Neutrophil (primary cell): Measurements from ENCODE around the gene CMKLR1.

Experiments used
- H3K27ac ChIP-seq: fragments of 200-600 bp; sonication (generic); 2 replicates; pipeline ENCODE4 v1.5.1; 2016; ENCODE audit warnings: mild to moderate bottlenecking, moderate library complexity
- H3K27me3 ChIP-seq: fragments of 200-600 bp; sonication (generic); 2 replicates; pipeline ENCODE4 v1.6.0; 2016; ENCODE audit warnings: mild to moderate bottlenecking
- H3K36me3 ChIP-seq: fragments of 200-600 bp; sonication (generic); 2 replicates; pipeline ENCODE4 v1.5.1; 2017
- H3K4me1 ChIP-seq, 2 experiments: fragments of 200-600 bp in 1 of 2; sonication (generic) in 1 of 2; 1 replicate in 1 of 2; 2 replicates in 1 of 2; pipeline versions ENCODE4 v1.5.1 to v1.6.1; 2013 to 2016; ENCODE audit warnings: low read depth in 1 of 2, low read length in 1 of 2, mild to moderate bottlenecking in 1 of 2, moderate library complexity in 1 of 2; ENCODE audit not compliant: control insufficient read depth in 1 of 2, insufficient read depth in 1 of 2
- H3K4me3 ChIP-seq, 2 experiments: fragments of 200-600 bp in 1 of 2; sonication (generic) in 1 of 2; 1 replicate in 1 of 2; 2 replicates in 1 of 2; pipeline ENCODE4 v1.5.1; 2013 to 2016; ENCODE audit warnings: low read depth in 1 of 2, low read length in 1 of 2, mild to moderate bottlenecking in 1 of 2, moderate library complexity in 1 of 2
- H3K9me3 ChIP-seq: fragments of 200-600 bp; sonication (generic); 2 replicates; pipeline ENCODE4 v1.5.1; 2016
- TF ChIP-seq, protein P1 (sequence below): fragments of 200-600 bp; sonication (generic); IDR thresholded peaks from 2 replicates; pipeline ENCODE4 v1.5.1; 2016; ENCODE audit warnings: antibody characterized with exemption

The CMKLR1 gene

DNA sequence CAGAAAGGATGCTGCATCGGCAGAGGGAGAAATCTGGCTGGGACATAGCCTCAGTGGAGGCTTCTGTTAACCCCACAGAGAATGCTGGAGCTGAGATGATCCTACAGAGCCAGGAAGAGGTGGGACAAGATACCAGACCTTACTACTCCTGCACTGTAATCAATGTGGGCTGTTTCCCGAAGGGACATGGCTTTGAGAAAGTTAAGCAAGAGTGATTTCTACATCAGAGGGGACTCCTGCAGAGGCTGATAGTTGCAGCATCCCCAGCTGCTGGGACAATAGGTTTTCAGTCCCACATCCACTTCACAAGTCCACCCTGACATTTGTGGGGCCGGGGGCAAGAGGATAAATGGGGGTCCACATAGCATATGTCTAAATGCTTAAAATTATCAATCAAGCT, 22.5 kb upstream of the CMKLR1 start:
- Histone ChIP-seq H3K9me3 (no peaks in the 10 kb centered on the region), H3K4me3 (no peak overlapping the region), H3K4me1 (no peaks in the 10 kb centered on the region), H3K36me3 (no peaks in the 10 kb centered on the region), H3K27ac (no peak overlapping the region), H3K27me3 (peaks cover 5% of the 10 kb centered on the region)
- TF ChIP-seq, protein P1, sequence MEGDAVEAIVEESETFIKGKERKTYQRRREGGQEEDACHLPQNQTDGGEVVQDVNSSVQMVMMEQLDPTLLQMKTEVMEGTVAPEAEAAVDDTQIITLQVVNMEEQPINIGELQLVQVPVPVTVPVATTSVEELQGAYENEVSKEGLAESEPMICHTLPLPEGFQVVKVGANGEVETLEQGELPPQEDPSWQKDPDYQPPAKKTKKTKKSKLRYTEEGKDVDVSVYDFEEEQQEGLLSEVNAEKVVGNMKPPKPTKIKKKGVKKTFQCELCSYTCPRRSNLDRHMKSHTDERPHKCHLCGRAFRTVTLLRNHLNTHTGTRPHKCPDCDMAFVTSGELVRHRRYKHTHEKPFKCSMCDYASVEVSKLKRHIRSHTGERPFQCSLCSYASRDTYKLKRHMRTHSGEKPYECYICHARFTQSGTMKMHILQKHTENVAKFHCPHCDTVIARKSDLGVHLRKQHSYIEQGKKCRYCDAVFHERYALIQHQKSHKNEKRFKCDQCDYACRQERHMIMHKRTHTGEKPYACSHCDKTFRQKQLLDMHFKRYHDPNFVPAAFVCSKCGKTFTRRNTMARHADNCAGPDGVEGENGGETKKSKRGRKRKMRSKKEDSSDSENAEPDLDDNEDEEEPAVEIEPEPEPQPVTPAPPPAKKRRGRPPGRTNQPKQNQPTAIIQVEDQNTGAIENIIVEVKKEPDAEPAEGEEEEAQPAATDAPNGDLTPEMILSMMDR, result no peak

DNA sequence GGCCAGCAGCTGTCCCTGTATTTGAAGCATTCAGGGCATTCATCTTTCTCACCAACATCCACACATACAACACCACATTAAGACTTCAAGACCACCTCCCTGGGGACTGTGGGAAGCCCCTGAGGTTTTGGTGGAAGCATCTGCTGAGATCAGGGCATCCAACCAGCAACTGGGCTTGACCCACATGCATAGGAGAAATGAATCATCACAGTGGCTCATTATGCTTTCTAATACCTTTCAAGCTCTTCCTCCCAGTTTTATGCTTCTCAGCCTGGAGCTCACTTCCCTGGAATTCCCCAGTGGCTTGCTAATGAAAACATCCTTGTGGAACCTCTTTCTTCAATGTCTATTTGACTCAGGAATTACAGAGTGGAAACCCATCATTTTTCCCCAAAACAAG, 21.4 kb upstream of the CMKLR1 start:
- no peaks in the 10 kb centered on the region for H3K27me3 ChIP-seq
- H3K27ac ChIP-seq, result no peak overlapping the region
- H3K9me3 ChIP-seq, result no peaks in the 10 kb centered on the region
- H3K36me3 ChIP-seq, result no peaks in the 10 kb centered on the region
- H3K4me3 ChIP-seq, result no peak overlapping the region
- no peaks in the 10 kb centered on the region for H3K4me1 ChIP-seq
- TF ChIP-seq, protein P1, result no peak

DNA sequence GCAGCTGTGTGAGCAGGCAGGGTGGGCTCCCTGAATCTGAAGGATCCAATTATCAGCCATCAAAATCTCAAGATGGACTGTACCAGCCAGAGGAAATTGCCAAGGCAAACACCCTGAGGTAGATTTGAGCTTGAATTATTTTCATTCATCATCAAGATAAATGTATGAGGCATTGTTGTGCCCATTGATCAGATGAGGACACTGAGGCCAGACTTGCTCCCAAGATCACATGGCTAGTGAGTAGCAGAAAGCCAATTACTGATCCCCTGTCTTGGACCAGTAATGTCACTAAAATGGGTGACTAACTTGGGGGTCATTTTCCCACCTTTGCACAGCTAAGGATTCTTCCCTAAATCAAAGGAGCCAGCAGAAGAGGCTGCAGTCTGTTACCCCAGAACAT, 20.9 kb upstream of the CMKLR1 start:
- Histone ChIP-seq H3K36me3 (no peaks in the 10 kb centered on the region), H3K4me1 (no peaks in the 10 kb centered on the region), H3K4me3 (no peak overlapping the region), H3K27ac (no peak overlapping the region), H3K9me3 (no peaks in the 10 kb centered on the region), H3K27me3 (no peaks in the 10 kb centered on the region)
- TF ChIP-seq, protein P1, result no peak

DNA sequence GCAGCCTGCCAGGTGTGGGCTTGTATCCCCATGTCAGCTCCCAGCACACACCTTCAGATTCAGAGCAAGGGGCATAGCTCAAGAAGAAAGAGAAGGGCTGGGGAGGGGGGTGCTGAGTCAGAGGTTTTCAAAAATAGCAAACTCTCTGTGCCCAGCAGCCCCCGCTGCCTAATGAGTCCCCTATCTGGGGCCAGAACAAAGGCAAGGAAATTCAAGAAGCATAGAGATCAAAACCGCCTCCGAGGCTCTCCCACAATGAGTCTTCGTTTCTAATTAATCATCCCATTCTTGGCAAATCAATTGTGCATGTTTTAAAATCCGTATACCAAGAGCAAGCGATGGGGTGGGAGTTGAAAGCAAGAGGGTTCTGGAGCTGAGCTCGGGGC, 19.5 kb upstream of the CMKLR1 start:
- Histone ChIP-seq H3K4me1 (no peaks in the 10 kb centered on the region), H3K27ac (no peak overlapping the region), H3K9me3 (no peaks in the 10 kb centered on the region), H3K4me3 (no peak overlapping the region), H3K27me3 (no peaks in the 10 kb centered on the region), H3K36me3 (no peaks in the 10 kb centered on the region)
- TF ChIP-seq, protein P1, result no peak

DNA sequence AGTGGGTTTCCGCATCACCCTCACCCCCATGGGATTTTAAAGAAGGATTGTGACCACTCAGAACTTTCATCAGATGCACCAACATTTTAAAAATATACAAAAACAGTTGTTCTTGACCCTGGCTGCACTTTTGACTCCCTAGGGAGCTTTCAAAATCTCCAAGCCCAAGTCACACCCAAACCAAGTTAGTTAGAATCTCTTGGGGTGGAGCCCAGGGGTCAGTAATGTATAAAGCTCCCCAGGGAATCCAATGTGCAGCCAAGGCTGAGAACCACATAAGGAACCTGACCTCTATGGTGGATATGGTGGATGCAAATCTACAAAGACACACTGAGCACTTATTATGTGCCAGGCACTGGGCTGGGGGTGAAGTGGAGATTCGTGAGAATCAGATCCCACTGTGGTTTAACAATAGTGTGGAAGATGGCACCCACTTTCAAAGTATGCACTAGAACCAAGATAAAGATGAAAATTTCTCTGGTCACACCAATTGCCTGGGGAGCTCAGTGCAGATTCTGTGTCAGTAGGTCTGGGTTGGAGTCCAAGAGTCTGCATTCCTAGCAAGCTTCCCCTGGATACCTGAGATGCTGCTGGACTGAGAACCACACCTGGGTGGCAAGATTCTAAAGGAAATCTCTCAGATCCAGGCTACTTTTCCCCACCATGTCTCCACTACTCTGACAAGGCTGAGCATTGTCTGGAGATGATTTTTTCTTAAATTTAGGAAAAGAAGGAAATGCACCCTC, 18.9 kb upstream of the CMKLR1 start:
- no peak overlapping the region for H3K27ac ChIP-seq
- H3K4me1 ChIP-seq, result no peaks in the 10 kb centered on the region
- no peaks in the 10 kb centered on the region for H3K36me3 ChIP-seq
- H3K27me3 ChIP-seq, result no peaks in the 10 kb centered on the region
- no peak overlapping the region for H3K4me3 ChIP-seq
- TF ChIP-seq, protein P1, result no peak
- H3K9me3 ChIP-seq, result no peaks in the 10 kb centered on the region
